Karpas-422 (cell line): ENCODE measurements around the gene CARMIL3. TPM values are rescaled to one million over a fixed set of nuclear protein-coding genes. Genes with fewer than 3 reads are reported as not detected.

Experiments used
- DNase-seq: peaks from one replicate; pipeline ENCODE4 v3.0.0-alpha.2; 2015
- H2AFZ ChIP-seq: fragments of 200-600 bp; sonication (generic); 2 replicates; pipeline ENCODE4 v1.6.1; 2014; ENCODE audit warnings: antibody characterized with exemption, low read length, mixed read lengths
- H3K27ac ChIP-seq: fragments of 200-600 bp; sonication (generic); 2 replicates; pipeline ENCODE4 v1.5.1; 2014; ENCODE audit warnings: mild to moderate bottlenecking, low read length, moderate library complexity
- H3K27me3 ChIP-seq: fragments of 200-600 bp; sonication (generic); 2 replicates; pipeline ENCODE4 v1.6.1; 2014; ENCODE audit warnings: low read length, mixed read lengths
- H3K36me3 ChIP-seq: fragments of 200-600 bp; sonication (generic); 2 replicates; pipeline ENCODE4 v1.6.1; 2014; ENCODE audit warnings: low read length, mixed read lengths; ENCODE audit not compliant: insufficient read depth
- H3K4me1 ChIP-seq: fragments of 200-600 bp; sonication (generic); 2 replicates; pipeline ENCODE4 v1.6.1; 2014; ENCODE audit warnings: mild to moderate bottlenecking, low read length, mixed read lengths
- H3K4me2 ChIP-seq: fragments of 200-600 bp; sonication (generic); 2 replicates; pipeline ENCODE4 v1.6.1; 2014; ENCODE audit warnings: low read length, low read depth, mild to moderate bottlenecking; ENCODE audit not compliant: poor library complexity, severe bottlenecking
- H3K4me3 ChIP-seq: fragments of 200-600 bp; sonication (generic); 2 replicates; pipeline ENCODE4 v1.5.1; 2014; ENCODE audit warnings: mild to moderate bottlenecking, antibody characterized with exemption, low read length, mixed read lengths
- H3K79me2 ChIP-seq: fragments of 200-600 bp; sonication (generic); 2 replicates; pipeline ENCODE4 v1.6.1; 2014; ENCODE audit warnings: mild to moderate bottlenecking, low read length, mixed read lengths
- H3K9ac ChIP-seq: fragments of 200-600 bp; sonication (generic); 2 replicates; pipeline ENCODE4 v1.6.0; 2014; ENCODE audit warnings: low read length
- H3K9me2 ChIP-seq: fragments of 200-600 bp; sonication (generic), shearing (Covaris generic); replicated peaks from 2 replicates; pipeline ENCODE4 v1.6.0; 2014; ENCODE audit warnings: mild to moderate bottlenecking, low read length, moderate library complexity; ENCODE audit not compliant: insufficient read depth
- H3K9me3 ChIP-seq: fragments of 300-700, 200-600 bp; sonication (generic); 2 replicates; pipeline ENCODE4 v1.6.1; 2014; ENCODE audit warnings: low read length, mixed read lengths
- H4K20me1 ChIP-seq: fragments of 200-600 bp; sonication (generic); 2 replicates; pipeline ENCODE4 v1.6.1; 2014; ENCODE audit warnings: mild to moderate bottlenecking, antibody characterized with exemption, low read length, low read depth; ENCODE audit not compliant: insufficient read depth
- total RNA-seq: library from RNA; depleted of rRNA; stranded (reverse); fragments of >200 nt; shearing (Covaris generic); gene quantifications from 2 replicates; pipeline ENCODE4 v1.2.3, GENCODE V29; 2014; ENCODE audit warnings: low replicate concordance

Gene CARMIL3
- total RNA-seq, 1 experiment from 2014 or later = 58.4 TPM

DNA sequence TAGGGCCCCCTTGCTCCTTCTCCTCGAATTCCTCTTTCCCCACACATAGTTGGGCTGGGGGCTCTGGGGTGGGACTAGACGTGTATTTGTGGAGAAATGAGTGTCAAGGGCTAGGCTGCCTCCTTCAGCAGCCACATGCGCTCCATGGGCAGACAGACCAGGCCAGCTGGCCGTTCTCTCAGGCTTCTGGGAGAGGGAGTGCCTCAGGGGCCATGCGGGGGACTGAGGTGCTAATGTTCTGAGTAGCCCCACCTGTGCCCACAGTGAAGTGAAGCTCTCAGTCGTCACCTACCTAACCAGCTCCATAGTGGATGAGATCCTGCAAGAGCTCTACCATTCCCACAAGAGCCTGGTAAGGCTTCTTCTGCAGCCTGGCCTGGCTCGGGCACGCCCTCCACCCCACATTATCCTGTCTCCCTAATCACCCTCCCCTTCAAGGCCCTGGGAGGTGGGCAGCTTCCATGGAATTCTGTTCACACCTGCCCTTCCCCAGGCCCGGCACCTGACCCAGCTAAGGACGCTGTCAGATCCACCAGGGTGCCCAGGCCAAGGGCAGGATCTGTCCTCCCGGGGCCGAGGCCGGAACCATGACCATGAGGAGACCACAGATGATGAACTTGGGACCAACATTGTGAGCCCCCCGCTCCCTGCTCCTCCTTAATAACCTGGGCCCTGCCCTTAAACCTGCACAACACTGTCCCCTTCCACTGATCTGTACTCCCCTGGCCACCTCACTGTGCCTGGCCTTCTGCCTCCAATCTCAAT is 10.6 kb downstream of the CARMIL3 start:
- H3K4me2 ChIP-seq = no peak overlapping the region
- no peak overlapping the region for H3K4me3 ChIP-seq
- no peaks in the 10 kb centered on the region for H3K4me1 ChIP-seq
- no peak overlapping the region for H3K27ac ChIP-seq
- H3K9me2 ChIP-seq = no peaks in the 10 kb centered on the region
- no peak overlapping the region for H2AFZ ChIP-seq
- peaks cover 4% of the 10 kb centered on the region; the same call in 1 of the 2 replicates for H4K20me1 ChIP-seq
- H3K9ac ChIP-seq = no peak overlapping the region
- H3K27me3 ChIP-seq = no peaks in the 10 kb centered on the region
- no peaks in the 10 kb centered on the region for H3K79me2 ChIP-seq
- H3K9me3 ChIP-seq = no peaks in the 10 kb centered on the region
- no peak for DNase-seq
- peaks cover 23% of the 10 kb centered on the region; the same call in 1 of the 2 replicates for H3K36me3 ChIP-seq

- no peak overlapping the region for H3K9ac ChIP-seq
- DNase-seq = no peak
- no peaks in the 10 kb centered on the region for H3K9me3 ChIP-seq
- no peak overlapping the region for H3K27ac ChIP-seq
- peaks cover 3% of the 10 kb centered on the region; the same call in 1 of the 2 replicates for H4K20me1 ChIP-seq
- no peak overlapping the region for H3K4me3 ChIP-seq
- H3K4me1 ChIP-seq = no peaks in the 10 kb centered on the region
- no peak overlapping the region for H2AFZ ChIP-seq
- no peaks in the 10 kb centered on the region for H3K9me2 ChIP-seq
- H3K79me2 ChIP-seq = no peaks in the 10 kb centered on the region
- no peaks in the 10 kb centered on the region for H3K27me3 ChIP-seq
- no peak overlapping the region for H3K4me2 ChIP-seq
- H3K36me3 ChIP-seq = peaks cover 23% of the 10 kb centered on the region; the same call in 1 of the 2 replicates
These were observed 11.5 kb downstream of the CARMIL3 start for GRCh38 chr14:24063263-24063836.

GRCh38 chr14:24064091-24064795 is 12.4 kb downstream of the CARMIL3 start:
- H3K27ac ChIP-seq = no peak overlapping the region
- H3K4me2 ChIP-seq = no peak overlapping the region
- no peak overlapping the region for H2AFZ ChIP-seq
- H3K36me3 ChIP-seq = peaks cover 17% of the 10 kb centered on the region; the same call in 1 of the 2 replicates
- H4K20me1 ChIP-seq = peaks cover 3% of the 10 kb centered on the region; the same call in 1 of the 2 replicates
- no peak overlapping the region for H3K4me3 ChIP-seq
- no peaks in the 10 kb centered on the region for H3K9me3 ChIP-seq
- no peaks in the 10 kb centered on the region for H3K9me2 ChIP-seq
- no peaks in the 10 kb centered on the region for H3K27me3 ChIP-seq
- no peaks in the 10 kb centered on the region for H3K79me2 ChIP-seq
- no peak overlapping the region for H3K9ac ChIP-seq
- no peaks in the 10 kb centered on the region for H3K4me1 ChIP-seq
- no peak for DNase-seq

DNA sequence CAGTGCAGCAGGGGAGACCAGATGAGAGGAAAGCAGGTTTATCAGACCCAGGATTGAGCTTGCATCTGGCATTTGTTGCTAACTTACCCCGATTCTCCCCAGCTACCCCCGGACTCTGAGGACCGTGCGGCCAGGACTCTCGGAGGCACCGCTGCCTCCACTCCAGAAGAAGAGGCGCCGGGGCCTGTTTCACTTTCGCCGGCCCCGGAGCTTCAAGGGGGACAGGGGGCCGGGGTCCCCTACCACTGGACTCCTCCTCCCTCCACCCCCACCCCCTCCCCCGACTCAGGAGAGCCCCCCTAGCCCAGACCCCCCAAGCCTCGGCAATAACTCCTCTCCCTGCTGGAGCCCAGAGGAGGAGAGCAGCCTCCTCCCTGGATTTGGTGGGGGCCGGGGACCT is 13.0 kb downstream of the CARMIL3 start:
- Histone ChIP-seq H3K9me3 (no peaks in the 10 kb centered on the region), H3K4me2 (no peak overlapping the region), H3K27me3 (no peaks in the 10 kb centered on the region), H3K9ac (no peak overlapping the region), H4K20me1 (peaks cover 3% of the 10 kb centered on the region; the same call in 1 of the 2 replicates), H3K79me2 (no peaks in the 10 kb centered on the region), H3K27ac (no peak overlapping the region), H3K36me3 (peaks cover 11% of the 10 kb centered on the region; the same call in 1 of the 2 replicates), H2AFZ (no peak overlapping the region), H3K4me1 (no peaks in the 10 kb centered on the region), H3K9me2 (no peaks in the 10 kb centered on the region), H3K4me3 (no peak overlapping the region)
- no peak for DNase-seq

DNA sequence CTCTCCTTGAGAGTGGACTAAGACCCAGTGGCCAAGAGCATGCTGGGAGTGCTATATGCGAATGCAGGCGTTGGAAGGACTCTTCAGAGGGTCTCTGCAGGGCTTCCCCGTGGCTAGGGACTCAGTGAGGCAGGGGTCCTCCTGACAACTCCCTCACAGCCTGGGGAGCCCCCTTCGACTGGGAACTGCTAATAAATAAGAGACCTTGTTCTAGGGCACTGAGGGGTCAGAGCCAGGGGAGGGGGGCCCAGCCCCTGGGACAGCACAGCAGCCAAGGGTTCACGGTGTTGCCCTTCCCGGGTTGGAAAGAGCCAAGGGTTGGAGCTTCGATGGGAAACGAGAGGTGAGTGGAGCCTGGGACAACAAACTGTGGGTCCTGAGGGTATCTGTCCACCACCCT is 13.6 kb downstream of the CARMIL3 start:
- 0 out of 2 replicates have a peak, but pooled peaks cover 7% of the 10 kb centered on the region for H3K36me3 ChIP-seq
- no peak overlapping the region for H3K4me3 ChIP-seq
- H2AFZ ChIP-seq = no peak overlapping the region
- H3K79me2 ChIP-seq = no peaks in the 10 kb centered on the region
- DNase-seq = no peak
- H3K4me1 ChIP-seq = no peaks in the 10 kb centered on the region
- no peaks in the 10 kb centered on the region for H3K27me3 ChIP-seq
- H3K4me2 ChIP-seq = no peak overlapping the region
- H3K27ac ChIP-seq = no peak overlapping the region
- H3K9me3 ChIP-seq = no peaks in the 10 kb centered on the region
- H4K20me1 ChIP-seq = no peaks in the 10 kb centered on the region; the same call in 1 of the 2 replicates
- no peak overlapping the region for H3K9ac ChIP-seq
- no peaks in the 10 kb centered on the region for H3K9me2 ChIP-seq

- no peak overlapping the region for H3K4me3 ChIP-seq
- H3K79me2 ChIP-seq = no peaks in the 10 kb centered on the region
- H3K27me3 ChIP-seq = no peaks in the 10 kb centered on the region
- 0 out of 2 replicates have a peak, but pooled peaks cover 3% of the 10 kb centered on the region for H3K36me3 ChIP-seq
- no peak overlapping the region for H3K9ac ChIP-seq
- H3K4me1 ChIP-seq = no peaks in the 10 kb centered on the region
- no peaks in the 10 kb centered on the region; the same call in 1 of the 2 replicates for H4K20me1 ChIP-seq
- DNase-seq = no peak
- H2AFZ ChIP-seq = no peak overlapping the region
- H3K9me3 ChIP-seq = no peaks in the 10 kb centered on the region
- H3K9me2 ChIP-seq = no peaks in the 10 kb centered on the region
- no peak overlapping the region for H3K4me2 ChIP-seq
- no peak overlapping the region for H3K27ac ChIP-seq
These were observed 14.8 kb downstream of the CARMIL3 start for GRCh38 chr14:24066496-24067132.

DNA sequence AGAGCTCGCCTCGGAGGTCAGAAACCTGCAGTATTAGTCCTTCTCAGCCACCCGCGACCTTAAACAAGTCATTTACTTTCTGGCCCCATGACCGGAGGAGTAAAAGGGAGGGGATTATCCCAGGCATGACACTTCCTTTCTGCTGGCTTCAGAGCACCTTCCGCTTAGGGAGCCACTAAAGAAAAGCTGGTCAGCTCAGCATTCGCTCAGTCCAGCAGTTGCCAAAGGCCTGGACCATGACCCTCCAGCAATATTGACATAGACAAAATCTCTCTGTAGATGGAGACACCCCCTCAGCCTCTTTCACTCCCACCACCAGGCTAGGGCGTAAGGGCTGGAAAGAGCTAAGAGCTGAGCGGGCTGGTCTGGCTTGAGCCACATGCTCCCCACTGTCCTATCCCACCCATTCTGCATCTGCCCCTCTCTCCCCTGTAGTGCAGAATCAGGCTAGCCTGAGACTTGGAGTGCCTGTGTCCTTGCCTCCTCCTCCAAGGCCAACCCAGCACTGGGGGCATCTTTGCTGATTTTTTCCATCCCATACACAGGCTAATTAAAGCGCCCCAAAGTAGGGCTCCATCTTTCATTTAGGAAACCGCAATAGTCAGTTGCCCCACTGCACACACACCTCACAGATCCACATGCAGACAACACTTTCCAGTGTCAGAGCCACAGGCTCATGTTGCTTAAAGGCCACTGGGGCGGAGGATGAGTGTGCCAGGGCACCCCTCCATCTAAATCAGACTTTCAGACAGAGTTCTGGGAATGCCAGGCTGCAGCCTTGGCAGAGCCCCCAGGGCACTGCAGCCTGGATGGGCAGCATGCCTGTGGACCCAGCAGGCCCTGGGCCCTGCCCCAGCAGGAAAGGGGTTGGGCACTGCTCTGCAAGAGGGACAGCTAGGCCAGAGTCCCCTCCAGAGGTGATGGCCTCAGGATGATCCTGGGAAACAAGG is 15.6 kb downstream of the CARMIL3 start:
- H3K9me3 ChIP-seq = no peaks in the 10 kb centered on the region
- H3K36me3 ChIP-seq = 0 out of 2 replicates have a peak, but pooled peaks cover 3% of the 10 kb centered on the region
- no peak overlapping the region for H3K4me3 ChIP-seq
- no peak for DNase-seq
- no peaks in the 10 kb centered on the region for H3K9me2 ChIP-seq
- no peak overlapping the region for H3K9ac ChIP-seq
- no peaks in the 10 kb centered on the region for H3K4me1 ChIP-seq
- H3K4me2 ChIP-seq = no peak overlapping the region
- H3K79me2 ChIP-seq = no peaks in the 10 kb centered on the region
- H3K27ac ChIP-seq = no peak overlapping the region
- H4K20me1 ChIP-seq = no peaks in the 10 kb centered on the region; the same call in 1 of the 2 replicates
- no peaks in the 10 kb centered on the region for H3K27me3 ChIP-seq
- no peak overlapping the region for H2AFZ ChIP-seq
